GM18498 (cell line): ENCODE measurements around the gene TGFBR2.

Experiments used
- ATAC-seq: cut with Tn5 transposase; IDR thresholded peaks from one replicate; pipeline ENCODE4 v1.9.1; 2021; ENCODE audit warnings: mild to moderate bottlenecking, moderate library complexity; ENCODE audit not compliant: unreplicated experiment

TGFBR2 gene

GRCh38 chr3:30600572-30600971 lies 5.8 kb upstream of the TGFBR2 start:
- no peak for ATAC-seq

- ATAC-seq, result no peak
Measured at GRCh38 chr3:30602946-30603345, 3.5 kb upstream of the TGFBR2 start.

- no peak for ATAC-seq
Measured at GRCh38 chr3:30604093-30604492, 2.3 kb upstream of the TGFBR2 start.

GRCh38 chr3:30604558-30604957 lies 1.8 kb upstream of the TGFBR2 start:
- ATAC-seq, result no peak

- no peak for ATAC-seq
Measured at GRCh38 chr3:30605005-30605404, 1.4 kb upstream of the TGFBR2 start.

- ATAC-seq, result no peak
Measured at GRCh38 chr3:30605706-30606300, 598 bp upstream of the TGFBR2 start.

GRCh38 chr3:30607032-30607833 lies 832 bp downstream of the TGFBR2 start:
- ATAC-seq, result peak; percentile 61

GRCh38 chr3:30608598-30608947 lies 2.2 kb downstream of the TGFBR2 start:
- ATAC-seq, result no peak

GRCh38 chr3:30609930-30610701 lies 3.7 kb downstream of the TGFBR2 start:
- no peak for ATAC-seq

GRCh38 chr3:30610702-30611368 lies 4.4 kb downstream of the TGFBR2 start:
- no peak for ATAC-seq

- ATAC-seq, result no peak
Measured at GRCh38 chr3:30611613-30612436, 5.4 kb downstream of the TGFBR2 start.

- ATAC-seq, result no peak
Measured at GRCh38 chr3:30612437-30613132, 6.2 kb downstream of the TGFBR2 start.

GRCh38 chr3:30613133-30613825 lies 6.9 kb downstream of the TGFBR2 start:
- ATAC-seq, result no peak

- ATAC-seq, result no peak
Measured at GRCh38 chr3:30614373-30614772, 8.0 kb downstream of the TGFBR2 start.

- no peak for ATAC-seq
Measured at GRCh38 chr3:30614943-30615342, 8.5 kb downstream of the TGFBR2 start.

- no peak for ATAC-seq
Measured at GRCh38 chr3:30615615-30616346, 9.4 kb downstream of the TGFBR2 start.

GRCh38 chr3:30616347-30617027 lies 10.1 kb downstream of the TGFBR2 start:
- ATAC-seq, result no peak

- ATAC-seq, result no peak
Measured at GRCh38 chr3:30617069-30617468, 10.7 kb downstream of the TGFBR2 start.
